GM19452 (cell line): ENCODE data around the gene FGFR1OP2.
"Not testable (repeated sequence)": the region's sequence is repeated elsewhere in the genome, so short reads cannot be mapped to it uniquely, and the experiment has no call there.

Source experiments
- ATAC-seq: cut with Tn5 transposase; IDR thresholded peaks from one replicate; pipeline ENCODE4 v1.9.1; 2021; ENCODE audit not compliant: unreplicated experiment

FGFR1OP2 gene

GRCh38 chr12:26937863-26938700, at the start of gene FGFR1OP2, which contains the start of gene INTS13:
FGFR1OP2 (plus strand) TSS chr12:26938470; CDS start chr12:26954159, 15,689 bp downstream.
INTS13 (minus strand) TSS chr12:26937981; CDS start chr12:26936803, 1,178 bp downstream.
- peak; percentile 81 for ATAC-seq

- no peak for ATAC-seq
These were observed 47.5 kb upstream of the FGFR1OP2 start for GRCh38 chr12:26890784-26891183.

GRCh38 chr12:26891704-26892103, 46.6 kb upstream of the FGFR1OP2 start:
- no peak for ATAC-seq

- ATAC-seq, result no peak
These were observed 42.6 kb upstream of the FGFR1OP2 start for GRCh38 chr12:26895672-26896071.

- no peak for ATAC-seq
These were observed 41.4 kb upstream of the FGFR1OP2 start for GRCh38 chr12:26896913-26897312.

GRCh38 chr12:26903396-26903795, 34.9 kb upstream of the FGFR1OP2 start:
- not testable (repeated sequence) for ATAC-seq

- ATAC-seq, result no peak
These were observed 32.2 kb upstream of the FGFR1OP2 start for GRCh38 chr12:26906024-26906423.

GRCh38 chr12:26906704-26907103, 31.6 kb upstream of the FGFR1OP2 start:
- no peak for ATAC-seq

- no peak for ATAC-seq
These were observed 19.7 kb upstream of the FGFR1OP2 start for GRCh38 chr12:26918321-26919215.

GRCh38 chr12:26919216-26919555, 19.1 kb upstream of the FGFR1OP2 start:
- ATAC-seq, result no peak

GRCh38 chr12:26921886-26922285, 16.4 kb upstream of the FGFR1OP2 start:
- ATAC-seq, result no peak

- no peak for ATAC-seq
These were observed 9.6 kb upstream of the FGFR1OP2 start for GRCh38 chr12:26928661-26929060.

- ATAC-seq, result no peak
These were observed 8.7 kb upstream of the FGFR1OP2 start for GRCh38 chr12:26929590-26929989.

GRCh38 chr12:26935636-26936378, 2.5 kb upstream of the FGFR1OP2 start:
- no peak for ATAC-seq

- no peak for ATAC-seq
These were observed 1.5 kb upstream of the FGFR1OP2 start for GRCh38 chr12:26936559-26937442.

GRCh38 chr12:26937443-26937862, 817 bp upstream of the FGFR1OP2 start:
- no peak for ATAC-seq

GRCh38 chr12:26938701-26939062, 412 bp downstream of the FGFR1OP2 start:
- peak; percentile 7 for ATAC-seq

GRCh38 chr12:26939192-26939832, 1.0 kb downstream of the FGFR1OP2 start:
- ATAC-seq, result no peak

- no peak for ATAC-seq
These were observed 1.7 kb downstream of the FGFR1OP2 start for GRCh38 chr12:26939953-26940352.
